Astrocyte of the cerebellum (primary cell): ENCODE results near the gene ATOX1.
"Not testable (repeated sequence)": the region's sequence is repeated elsewhere in the genome, so short reads cannot be mapped to it uniquely, and the experiment has no call there.

Experiments used
- DNase-seq: peaks from one replicate; pipeline ENCODE4 v3.0.0-alpha.2; 2011; ENCODE audit warnings: low read depth
- H3K4me3 ChIP-seq: 2 replicates; pipeline ENCODE4 v1.5.1; 2011; ENCODE audit warnings: mild to moderate bottlenecking, low read depth, low read length, moderate library complexity
- in situ Hi-C: cut with HindIII; loops from 2 replicates; pipeline ENCODE4 v1.10.0; 2017; ENCODE audit warnings: low sequenced_read_pairs
- TF ChIP-seq, protein P1 (sequence below): IDR thresholded peaks from 2 replicates; pipeline ENCODE4 v1.5.1; 2012; ENCODE audit warnings: low read length, low read depth, moderate library complexity, mild to moderate bottlenecking; ENCODE audit errors: missing control alignments

The ATOX1 gene

DNA sequence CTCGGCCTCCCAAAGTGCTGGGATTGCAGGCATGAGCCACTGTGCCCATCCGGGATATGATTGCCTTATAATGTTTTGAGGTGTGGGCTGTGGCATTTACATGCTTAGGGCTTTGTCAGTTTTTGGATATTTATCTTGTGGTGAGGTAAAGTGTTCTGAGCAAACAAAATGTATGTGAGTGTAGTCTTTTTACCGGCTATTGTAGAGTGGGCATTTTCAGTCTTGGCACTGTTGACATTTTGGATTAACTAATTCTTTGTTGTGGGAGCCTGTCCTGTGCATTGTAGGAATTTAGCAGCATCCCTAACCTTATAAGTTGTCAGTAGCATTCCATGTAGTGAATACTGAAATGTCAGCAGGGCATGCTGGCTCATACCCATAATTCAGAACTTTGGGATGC, 34.9 kb upstream of the ATOX1 start:
- no peak overlapping the region for H3K4me3 ChIP-seq
- in situ Hi-C loops: no loop called here
- no peak for DNase-seq
- TF ChIP-seq, protein P1, sequence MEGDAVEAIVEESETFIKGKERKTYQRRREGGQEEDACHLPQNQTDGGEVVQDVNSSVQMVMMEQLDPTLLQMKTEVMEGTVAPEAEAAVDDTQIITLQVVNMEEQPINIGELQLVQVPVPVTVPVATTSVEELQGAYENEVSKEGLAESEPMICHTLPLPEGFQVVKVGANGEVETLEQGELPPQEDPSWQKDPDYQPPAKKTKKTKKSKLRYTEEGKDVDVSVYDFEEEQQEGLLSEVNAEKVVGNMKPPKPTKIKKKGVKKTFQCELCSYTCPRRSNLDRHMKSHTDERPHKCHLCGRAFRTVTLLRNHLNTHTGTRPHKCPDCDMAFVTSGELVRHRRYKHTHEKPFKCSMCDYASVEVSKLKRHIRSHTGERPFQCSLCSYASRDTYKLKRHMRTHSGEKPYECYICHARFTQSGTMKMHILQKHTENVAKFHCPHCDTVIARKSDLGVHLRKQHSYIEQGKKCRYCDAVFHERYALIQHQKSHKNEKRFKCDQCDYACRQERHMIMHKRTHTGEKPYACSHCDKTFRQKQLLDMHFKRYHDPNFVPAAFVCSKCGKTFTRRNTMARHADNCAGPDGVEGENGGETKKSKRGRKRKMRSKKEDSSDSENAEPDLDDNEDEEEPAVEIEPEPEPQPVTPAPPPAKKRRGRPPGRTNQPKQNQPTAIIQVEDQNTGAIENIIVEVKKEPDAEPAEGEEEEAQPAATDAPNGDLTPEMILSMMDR: no peak

DNA sequence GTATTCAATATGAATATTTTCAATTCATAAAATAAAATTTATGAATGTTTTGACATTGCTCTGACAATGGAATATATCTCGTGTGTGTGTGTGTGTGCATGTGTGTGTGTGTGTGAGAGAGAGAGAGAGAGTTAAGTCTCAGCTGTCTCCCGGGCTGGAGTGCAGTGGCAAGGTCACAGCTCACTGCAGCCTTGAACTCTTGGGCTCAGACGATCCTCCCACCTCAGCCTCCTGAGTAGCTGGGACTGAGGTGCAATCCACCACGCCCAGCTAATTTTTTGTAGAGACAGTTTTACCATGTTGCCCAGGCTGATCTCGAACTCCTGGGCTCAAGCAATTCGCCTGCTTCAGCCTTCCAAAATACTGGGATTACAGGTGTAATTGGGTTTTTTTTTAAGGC, 29.4 kb upstream of the ATOX1 start:
- in situ Hi-C loops: no loop called here
- no peak for DNase-seq
- no peak overlapping the region for H3K4me3 ChIP-seq
- TF ChIP-seq, protein P1: no peak

DNA sequence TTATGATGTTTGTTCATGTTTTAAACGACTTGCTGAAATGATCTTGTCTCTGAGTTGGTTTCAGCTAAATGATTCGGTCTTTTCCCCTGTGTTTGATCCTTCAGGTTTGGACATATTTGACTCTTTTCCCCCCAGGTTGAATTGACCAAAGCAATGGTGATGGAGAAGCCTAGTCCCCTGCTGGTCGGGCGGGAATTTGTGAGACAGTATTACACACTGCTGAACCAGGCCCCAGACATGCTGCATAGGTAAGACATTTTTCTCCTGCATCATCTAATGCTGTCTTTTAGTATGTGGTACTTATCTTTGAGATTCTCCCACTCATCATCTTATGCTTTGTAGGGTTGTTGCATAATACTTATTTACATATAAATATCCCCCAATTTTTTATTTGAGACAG, 28.0 kb upstream of the ATOX1 start:
- H3K4me3 ChIP-seq: no peak overlapping the region

DNA sequence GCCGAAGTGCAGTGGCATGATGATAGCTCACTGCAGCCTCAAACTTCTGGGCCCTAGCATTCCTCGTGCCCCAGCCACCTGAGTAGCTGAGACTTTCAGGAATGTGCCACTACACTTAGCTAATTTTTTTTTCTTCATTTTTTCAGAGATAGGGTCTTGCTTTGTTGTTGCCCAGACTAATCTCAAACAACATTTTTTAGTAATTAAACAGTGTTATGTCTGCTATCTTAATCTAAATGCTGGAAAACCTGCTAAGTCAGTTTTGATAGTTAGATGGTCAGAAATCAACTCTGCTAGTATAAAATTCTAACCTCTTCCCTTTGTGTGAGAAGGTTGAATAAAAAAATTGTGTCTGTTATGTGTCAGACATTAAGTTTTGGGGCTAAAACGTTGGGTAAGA, 25.7 kb upstream of the ATOX1 start:
- in situ Hi-C loops: no loop called here
- DNase-seq: no peak
- TF ChIP-seq, protein P1: no peak
- H3K4me3 ChIP-seq: no peak overlapping the region

More for the DNA sequence above, 28.0 kb upstream of the ATOX1 start:
- TF ChIP-seq, protein P1: no peak
- in situ Hi-C loops: no loop called here
- DNase-seq: no peak

DNA sequence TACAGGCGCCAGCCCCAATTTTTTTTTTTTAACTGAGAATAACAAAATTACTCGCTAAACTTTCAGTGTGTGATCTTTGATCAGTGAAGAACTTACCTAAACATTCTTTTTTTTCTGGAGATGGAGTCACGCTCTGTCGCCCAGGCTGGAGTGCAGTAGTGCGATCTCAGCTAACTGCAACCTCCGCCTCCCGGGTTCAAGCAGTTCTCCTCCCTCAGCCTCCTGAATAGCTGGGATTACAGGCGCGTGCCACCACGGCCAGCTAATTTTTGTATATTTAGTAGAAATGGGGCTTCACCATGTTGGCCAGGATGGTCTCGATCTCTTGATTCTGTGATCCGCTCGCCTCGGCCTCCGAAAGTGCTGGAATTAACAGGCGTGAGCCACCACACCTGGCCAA, 25.2 kb upstream of the ATOX1 start:
- H3K4me3 ChIP-seq, DNase-seq, in situ Hi-C loops: not testable (repeated sequence)

DNA sequence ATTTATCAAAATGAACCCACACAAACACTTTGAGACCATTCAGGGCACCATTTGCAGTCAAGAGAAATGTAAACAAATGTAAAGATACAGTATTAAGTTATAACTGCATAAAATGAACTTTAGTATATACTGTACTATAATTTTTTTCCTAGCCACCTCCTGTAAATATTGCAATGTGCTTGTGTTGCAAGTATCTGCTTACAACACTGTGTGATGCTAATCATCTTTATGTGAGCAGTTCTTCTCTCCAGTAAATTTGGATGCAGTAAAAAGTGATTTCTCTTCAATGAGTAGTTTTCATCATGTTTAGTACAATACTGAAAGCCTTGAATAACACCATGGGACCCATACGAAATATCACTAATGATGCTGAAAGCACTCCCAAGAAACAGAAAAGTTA, 22.8 kb upstream of the ATOX1 start:
- H3K4me3 ChIP-seq: no peak overlapping the region
- TF ChIP-seq, protein P1: no peak
- DNase-seq: no peak
- in situ Hi-C loops: no loop called here

DNA sequence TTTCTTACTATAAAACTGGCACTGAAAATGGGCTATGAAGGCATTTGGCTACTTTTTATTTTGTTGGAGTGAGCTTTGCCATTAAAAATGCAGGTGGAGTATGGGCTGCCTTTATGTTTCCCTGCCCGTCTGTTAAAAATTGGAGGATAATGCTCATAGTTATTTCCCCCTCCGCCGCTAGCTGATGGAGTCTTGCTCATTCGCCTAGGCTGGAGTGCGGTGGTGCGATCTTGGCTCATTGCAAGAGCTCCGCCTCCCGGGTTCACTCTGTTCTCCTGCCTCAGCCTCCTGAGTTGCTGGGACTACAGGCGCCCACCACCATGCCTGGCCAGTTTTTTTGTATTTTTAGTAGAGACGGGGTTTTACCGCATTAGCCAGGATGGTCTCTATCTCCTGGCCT, 21.9 kb upstream of the ATOX1 start:
- TF ChIP-seq, protein P1: no peak
- no peak overlapping the region for H3K4me3 ChIP-seq
- in situ Hi-C loops: no loop called here
- no peak for DNase-seq
